Neural progenitor cell (in vitro differentiated cells): ENCODE results near the gene PRDM16. TPM values are rescaled to one million over a fixed set of nuclear protein-coding genes. Genes with fewer than 3 reads are reported as not detected.

ENCODE experiments used
- DNase-seq: peaks from one replicate; pipeline ENCODE4 v3.0.0-alpha.2; 2016; ENCODE audit warnings: low spot score
- H2AFZ ChIP-seq: fragments of 200-600 bp; sonication (generic); replicated peaks from 2 replicates; pipeline ENCODE4 v1.6.1; 2016; ENCODE audit warnings: antibody characterized with exemption
- H3F3A ChIP-seq: fragments of 200-600 bp; sonication (generic); 2 replicates; pipeline ENCODE4 v1.6.1; 2016; ENCODE audit warnings: antibody characterized with exemption, low read depth
- H3K27ac ChIP-seq: fragments of 200-600 bp; sonication (generic); 2 replicates; pipeline ENCODE4 v1.5.1; 2016; ENCODE audit warnings: mild to moderate bottlenecking
- H3K27me3 ChIP-seq: fragments of 200-600 bp; sonication (generic); 2 replicates; pipeline ENCODE4 v1.6.1; 2016; ENCODE audit warnings: mild to moderate bottlenecking, moderate library complexity
- H3K36me3 ChIP-seq: fragments of 200-600 bp; sonication (generic); 2 replicates; pipeline ENCODE4 v1.5.1; 2016
- H3K4me1 ChIP-seq: fragments of 200-600 bp; sonication (generic); 2 replicates; pipeline ENCODE4 v1.6.1; 2016; ENCODE audit warnings: mixed run types
- H3K4me2 ChIP-seq: fragments of 200-600 bp; sonication (generic); 2 replicates; pipeline ENCODE4 v1.6.1; 2016
- H3K4me3 ChIP-seq: fragments of 200-600 bp; sonication (generic); 2 replicates; pipeline ENCODE4 v1.5.1; 2016
- H3K79me2 ChIP-seq: fragments of 200-600 bp; sonication (generic); 2 replicates; pipeline ENCODE4 v1.6.1; 2016; ENCODE audit warnings: low read depth
- H3K9ac ChIP-seq: fragments of 200-600 bp; sonication (generic); 2 replicates; pipeline ENCODE4 v1.6.1; 2016
- H3K9me3 ChIP-seq: fragments of 200-600 bp; sonication (generic); 2 replicates; pipeline ENCODE4 v1.5.1; 2016; ENCODE audit warnings: low read depth
- H4K20me1 ChIP-seq: fragments of 200-600 bp; sonication (generic); 2 replicates; pipeline ENCODE4 v1.6.1; 2016; ENCODE audit warnings: low read depth
- H3K27ac Mint-ChIP-seq: 3 replicates; pipeline ENCODE4 v1.8.0; 2021; ENCODE audit warnings: mixed read lengths
- H3K27me3 Mint-ChIP-seq: 2 replicates; pipeline ENCODE4 v1.8.0; 2022; ENCODE audit warnings: low read depth, mild to moderate bottlenecking, inconsistent platforms, moderate library complexity, mixed read lengths; ENCODE audit not compliant: insufficient read depth
- H3K36me3 Mint-ChIP-seq: 3 replicates; pipeline ENCODE4 v1.8.0; 2021; ENCODE audit warnings: mixed read lengths
- H3K4me1 Mint-ChIP-seq: 3 replicates; pipeline ENCODE4 v1.8.0; 2021; ENCODE audit warnings: mixed read lengths
- H3K4me3 Mint-ChIP-seq: 3 replicates; pipeline ENCODE4 v1.8.0; 2021; ENCODE audit warnings: mild to moderate bottlenecking, moderate library complexity, mixed read lengths
- H3K9me3 Mint-ChIP-seq: 3 replicates; pipeline ENCODE4 v1.8.0; 2020; ENCODE audit warnings: mixed read lengths
- EZH2 ChIP-seq: fragments of 200-600 bp; sonication (generic); IDR thresholded peaks from 2 replicates; pipeline ENCODE4 v1.6.1; 2017; ENCODE audit warnings: antibody characterized with exemption, mild to moderate bottlenecking, moderate library complexity
- EZH2phosphoT487 ChIP-seq: fragments of 200-600 bp; sonication (generic); IDR thresholded peaks from 2 replicates; pipeline ENCODE4 v1.6.1; 2017; ENCODE audit warnings: antibody characterized with exemption
- total RNA-seq: library from RNA; depleted of rRNA; stranded (reverse); fragments of >200 nt; gene quantifications from 2 replicates; pipeline ENCODE4 v1.2.3, GENCODE V29; 2015; ENCODE audit warnings: low replicate concordance
- TF ChIP-seq, protein P1 (sequence below): fragments of 200-600 bp; sonication (generic); IDR thresholded peaks from 2 replicates; pipeline ENCODE4 v1.5.1; 2017; ENCODE audit warnings: antibody characterized with exemption, mild to moderate bottlenecking

The PRDM16 gene
- total RNA-seq, 1 donor from 2014 or later, result 1.9 TPM

DNA sequence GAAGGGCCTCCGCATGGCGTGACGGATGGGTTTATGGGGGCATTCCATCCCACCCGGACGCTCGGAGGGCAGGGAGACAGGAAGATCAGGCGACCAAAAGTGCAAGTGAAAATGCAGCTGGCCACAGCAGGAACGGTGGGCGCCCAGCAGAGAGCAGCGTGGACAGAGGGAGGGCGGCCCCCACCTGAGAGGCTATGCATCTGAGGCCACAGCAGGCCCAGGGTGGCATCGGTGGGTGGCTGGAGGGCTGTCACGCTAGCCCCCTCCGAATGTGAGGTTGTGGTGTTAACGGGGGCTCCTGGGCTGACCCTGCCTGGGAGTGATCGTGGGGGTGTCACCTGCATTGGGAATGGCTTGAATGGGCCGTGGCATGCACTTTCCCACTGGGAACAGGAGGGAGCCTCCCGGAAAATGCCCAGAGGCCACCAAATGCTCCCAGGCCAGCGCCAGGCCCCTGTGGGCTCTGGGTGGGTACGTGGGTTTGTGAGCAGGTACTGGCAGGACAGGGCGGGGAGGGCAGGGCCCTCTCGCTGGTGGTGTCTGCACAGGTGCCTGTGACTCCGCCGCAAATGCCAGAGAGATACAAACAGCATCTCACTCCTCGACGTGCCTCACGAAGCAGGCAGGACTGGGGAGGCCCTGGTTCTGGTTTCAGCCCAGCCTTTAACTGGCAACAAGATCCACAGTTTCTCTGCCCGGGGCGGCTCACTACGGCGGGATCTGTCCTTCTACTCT is 172.8 kb downstream of the PRDM16 start:
- H2AFZ ChIP-seq, result no peak overlapping the region
- H3K4me2 ChIP-seq, result no peak overlapping the region
- H3K79me2 ChIP-seq, result no peaks in the 10 kb centered on the region
- peaks cover 10% of the 10 kb centered on the region for H3K27me3 Mint-ChIP-seq
- DNase-seq, result no peak
- no peak overlapping the region for H3K4me3 ChIP-seq
- H4K20me1 ChIP-seq, result no peaks in the 10 kb centered on the region
- peaks cover 7% of the 10 kb centered on the region for H3K27me3 ChIP-seq
- H3K4me3 Mint-ChIP-seq, result no peak overlapping the region
- no peaks in the 10 kb centered on the region for H3K36me3 ChIP-seq
- H3K9me3 Mint-ChIP-seq, result no peaks in the 10 kb centered on the region
- H3K9ac ChIP-seq, result no peak overlapping the region
- H3K36me3 Mint-ChIP-seq, result peaks cover 2% of the 10 kb centered on the region
- TF ChIP-seq EZH2phosphoT487, result no peak
- TF ChIP-seq EZH2, result no peak
- TF ChIP-seq, protein P1, sequence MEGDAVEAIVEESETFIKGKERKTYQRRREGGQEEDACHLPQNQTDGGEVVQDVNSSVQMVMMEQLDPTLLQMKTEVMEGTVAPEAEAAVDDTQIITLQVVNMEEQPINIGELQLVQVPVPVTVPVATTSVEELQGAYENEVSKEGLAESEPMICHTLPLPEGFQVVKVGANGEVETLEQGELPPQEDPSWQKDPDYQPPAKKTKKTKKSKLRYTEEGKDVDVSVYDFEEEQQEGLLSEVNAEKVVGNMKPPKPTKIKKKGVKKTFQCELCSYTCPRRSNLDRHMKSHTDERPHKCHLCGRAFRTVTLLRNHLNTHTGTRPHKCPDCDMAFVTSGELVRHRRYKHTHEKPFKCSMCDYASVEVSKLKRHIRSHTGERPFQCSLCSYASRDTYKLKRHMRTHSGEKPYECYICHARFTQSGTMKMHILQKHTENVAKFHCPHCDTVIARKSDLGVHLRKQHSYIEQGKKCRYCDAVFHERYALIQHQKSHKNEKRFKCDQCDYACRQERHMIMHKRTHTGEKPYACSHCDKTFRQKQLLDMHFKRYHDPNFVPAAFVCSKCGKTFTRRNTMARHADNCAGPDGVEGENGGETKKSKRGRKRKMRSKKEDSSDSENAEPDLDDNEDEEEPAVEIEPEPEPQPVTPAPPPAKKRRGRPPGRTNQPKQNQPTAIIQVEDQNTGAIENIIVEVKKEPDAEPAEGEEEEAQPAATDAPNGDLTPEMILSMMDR, result no peak
- H3K9me3 ChIP-seq, result no peaks in the 10 kb centered on the region
- H3K4me1 Mint-ChIP-seq, result peaks cover 25% of the 10 kb centered on the region
- H3K27ac ChIP-seq, result no peak overlapping the region
- peaks cover 2% of the 10 kb centered on the region for H3K4me1 ChIP-seq
- peak overlapping the region; percentile 18 for H3K27ac Mint-ChIP-seq
- H3F3A ChIP-seq, result no peaks in the 10 kb centered on the region

DNA sequence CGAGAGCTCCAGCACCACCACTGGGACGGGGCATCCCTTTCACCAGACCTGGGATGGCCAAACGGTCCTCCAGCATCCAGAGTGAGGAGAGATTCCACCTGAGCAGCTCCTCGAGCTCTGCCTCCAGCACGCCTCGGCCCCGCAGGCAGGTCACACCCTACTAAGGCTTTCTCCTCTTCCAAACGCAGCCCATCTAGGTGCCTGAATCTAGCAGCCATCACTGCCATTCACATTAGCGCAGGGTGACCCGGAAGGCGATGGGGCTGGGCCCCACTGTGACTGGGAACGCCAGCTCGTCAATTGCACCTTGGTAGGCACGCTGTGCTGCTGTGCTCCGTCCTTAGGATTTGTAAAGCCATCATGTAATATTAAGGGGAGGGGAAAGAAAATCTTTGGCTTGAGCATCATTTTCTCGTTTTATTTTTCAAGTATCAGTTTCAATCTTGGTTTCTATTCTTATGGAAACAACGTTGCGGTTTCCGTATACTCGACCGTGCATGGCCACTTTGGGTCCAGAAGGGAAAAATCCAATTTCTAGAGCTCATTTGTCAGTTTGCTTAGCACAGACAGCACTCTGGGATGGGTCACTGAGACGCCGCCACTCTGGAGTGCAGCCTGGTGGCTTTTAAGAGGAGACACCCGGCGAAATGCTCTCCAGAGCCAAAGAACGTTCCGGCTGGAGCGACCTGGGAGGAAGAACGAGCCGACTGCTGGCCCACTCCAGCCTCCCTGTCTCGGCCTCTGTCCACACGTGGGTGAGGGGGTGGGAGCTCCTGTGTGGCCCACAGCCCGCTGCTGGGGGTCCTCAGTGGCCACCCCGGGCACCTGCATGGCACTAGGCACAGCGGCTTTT is 173.6 kb downstream of the PRDM16 start:
- TF ChIP-seq, protein P1, result no peak
- TF ChIP-seq EZH2phosphoT487, result no peak
- TF ChIP-seq EZH2, result no peak
- no peaks in the 10 kb centered on the region for H3K9me3 ChIP-seq
- peaks cover 7% of the 10 kb centered on the region for H3F3A ChIP-seq
- no peaks in the 10 kb centered on the region for H4K20me1 ChIP-seq
- H3K79me2 ChIP-seq, result no peaks in the 10 kb centered on the region
- no peak overlapping the region for H3K4me3 ChIP-seq
- no peaks in the 10 kb centered on the region for H3K36me3 ChIP-seq
- H2AFZ ChIP-seq, result no peak overlapping the region
- DNase-seq, result no peak
- Mint-ChIP-seq H3K27me3 (peaks cover 10% of the 10 kb centered on the region), H3K27ac (peak overlapping the region; percentile 76), H3K36me3 (peaks cover 2% of the 10 kb centered on the region), H3K4me3 (no peak overlapping the region), H3K9me3 (no peaks in the 10 kb centered on the region), H3K4me1 (peaks cover 31% of the 10 kb centered on the region)
- H3K4me2 ChIP-seq, result no peak overlapping the region
- peaks cover 15% of the 10 kb centered on the region for H3K27me3 ChIP-seq
- H3K27ac ChIP-seq, result no peak overlapping the region
- H3K9ac ChIP-seq, result no peak overlapping the region
- H3K4me1 ChIP-seq, result peaks cover 10% of the 10 kb centered on the region

DNA sequence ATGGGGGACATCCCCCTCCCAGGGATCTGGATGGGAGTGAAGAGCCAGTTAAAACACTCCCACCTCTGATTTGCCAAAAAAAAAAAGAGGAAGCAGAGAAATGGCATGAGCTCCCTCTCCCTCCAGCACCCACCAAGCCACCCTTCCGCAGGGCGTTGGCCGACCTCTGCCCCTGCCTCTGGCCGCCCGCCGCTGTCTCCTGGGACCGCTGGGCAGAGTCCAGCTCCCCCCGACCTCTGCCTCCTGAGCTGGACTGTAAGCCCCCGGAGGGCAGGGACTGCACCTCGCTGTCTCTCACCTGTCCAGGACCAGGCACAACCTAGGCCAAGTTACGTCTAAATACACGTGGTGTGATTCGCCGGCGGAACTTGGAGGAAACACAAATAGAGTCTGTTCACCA is 174.3 kb downstream of the PRDM16 start:
- H3K4me2 ChIP-seq, result no peak overlapping the region
- no peak overlapping the region for H3K9ac ChIP-seq
- no peak overlapping the region for H3K4me3 ChIP-seq
- H3F3A ChIP-seq, result peaks cover 14% of the 10 kb centered on the region
- TF ChIP-seq EZH2phosphoT487, result no peak
- TF ChIP-seq, protein P1, result no peak
- no peak for TF ChIP-seq EZH2
- no peak for DNase-seq
- H3K36me3 ChIP-seq, result no peaks in the 10 kb centered on the region
- H3K79me2 ChIP-seq, result no peaks in the 10 kb centered on the region
- H3K27me3 ChIP-seq, result peaks cover 21% of the 10 kb centered on the region
- peaks cover 10% of the 10 kb centered on the region for H3K27me3 Mint-ChIP-seq
- no peaks in the 10 kb centered on the region for H3K9me3 Mint-ChIP-seq
- H3K36me3 Mint-ChIP-seq, result peaks cover 2% of the 10 kb centered on the region
- H3K4me1 ChIP-seq, result peaks cover 17% of the 10 kb centered on the region
- H3K9me3 ChIP-seq, result no peaks in the 10 kb centered on the region
- no peak overlapping the region for H2AFZ ChIP-seq
- no peak overlapping the region for H3K27ac Mint-ChIP-seq
- H4K20me1 ChIP-seq, result no peaks in the 10 kb centered on the region
- peaks cover 38% of the 10 kb centered on the region for H3K4me1 Mint-ChIP-seq
- H3K4me3 Mint-ChIP-seq, result peak overlapping the region; percentile 61
- no peak overlapping the region for H3K27ac ChIP-seq
